ENCODE data around the gene PNKP.

- TF ChIP-seq FOXM1 (IDR thresholded peaks at IDR 0.05; ENCODE audit: borderline replicate concordance) (no peak), CTBP1 (IDR thresholded peaks at IDR 0.05; ENCODE audit: borderline replicate concordance) (no peak), FOXK2 (IDR thresholded peaks at IDR 0.05) (no peak), BHLHE40 (IDR thresholded peaks at IDR 0.05; ENCODE audit: borderline replicate concordance) (no peak), LEF1 (IDR thresholded peaks at IDR 0.05; ENCODE audit: borderline replicate concordance) (no peak), SUZ12 (IDR thresholded peaks at IDR 0.05) (no peak), NFRKB (IDR thresholded peaks at IDR 0.05) (no peak), PKNOX1 (IDR thresholded peaks at IDR 0.05) (no peak), TARDBP (IDR thresholded peaks at IDR 0.05) (no peak)
These were observed 3.0 kb upstream of the PNKP start for GRCh38 chr19:49870309-49870901.

All from HEK293T (cell line).